ENCODE measurements around the gene OCIAD2.
"Not testable (repeated sequence)": the region's sequence is repeated elsewhere in the genome, so short reads cannot be mapped to it uniquely, and the experiment has no call there.

OCIAD2 gene

DNA sequence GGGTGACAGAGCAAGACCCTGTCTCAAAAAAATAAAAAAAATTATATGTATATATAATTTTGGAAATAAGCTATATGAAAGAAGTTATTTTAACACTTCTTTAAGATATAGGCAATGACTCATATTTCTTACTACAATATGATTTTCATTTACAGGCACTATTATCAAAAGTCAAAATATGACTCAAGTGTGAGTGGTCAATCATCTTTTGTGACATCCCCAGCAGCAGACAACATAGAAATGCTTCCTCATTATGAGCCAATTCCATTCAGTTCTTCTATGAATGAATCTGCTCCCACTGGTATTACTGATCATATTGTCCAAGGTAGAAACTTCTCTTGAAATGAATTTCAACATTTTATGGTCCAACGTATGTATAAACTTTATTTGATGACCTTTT lies 54.9 kb downstream of the OCIAD2 start:
- DNase-seq = no peak

GRCh38 chr4:48848799-48849198 lies 57.8 kb downstream of the OCIAD2 start:
- DNase-seq = not testable (repeated sequence)

GRCh38 chr4:48844843-48845242 lies 61.7 kb downstream of the OCIAD2 start:
- no peak for DNase-seq

DNA sequence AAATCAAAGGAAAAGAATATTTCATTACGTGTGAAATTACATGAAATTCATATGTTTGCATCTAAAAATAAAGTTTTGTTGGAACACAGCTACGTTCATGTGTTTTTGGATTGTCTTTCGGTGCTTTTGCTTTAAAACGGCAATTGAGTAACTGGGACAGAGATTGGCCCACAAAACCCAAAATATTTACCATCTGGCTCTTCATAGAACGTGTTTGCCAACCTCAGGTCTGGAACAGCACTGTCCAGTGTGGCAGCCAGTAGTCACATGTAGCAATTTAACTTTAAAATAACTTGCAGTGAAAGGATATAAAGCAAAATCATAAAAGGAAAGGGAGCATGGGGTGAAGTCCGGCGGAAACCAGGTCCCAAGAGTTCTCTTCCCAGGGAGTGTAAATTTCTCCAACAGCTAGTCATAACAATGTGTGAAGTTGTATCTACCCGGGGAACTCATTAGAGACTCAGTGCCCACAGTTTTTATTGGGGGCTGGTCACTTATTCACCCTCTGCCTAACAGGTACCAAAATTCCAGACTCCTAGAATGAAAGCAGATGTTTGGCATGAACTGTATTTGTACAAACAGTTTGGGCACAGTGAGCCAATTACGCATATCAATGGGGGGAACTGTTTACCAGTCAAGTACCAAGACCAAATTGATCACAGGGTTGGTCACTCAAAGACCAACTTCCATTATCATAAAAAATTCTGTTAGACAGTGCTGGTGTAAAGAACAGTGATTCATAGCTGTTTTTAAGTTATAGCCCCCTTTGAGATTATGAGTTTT lies 65.3 kb downstream of the OCIAD2 start:
- DNase-seq = no peak

DNA sequence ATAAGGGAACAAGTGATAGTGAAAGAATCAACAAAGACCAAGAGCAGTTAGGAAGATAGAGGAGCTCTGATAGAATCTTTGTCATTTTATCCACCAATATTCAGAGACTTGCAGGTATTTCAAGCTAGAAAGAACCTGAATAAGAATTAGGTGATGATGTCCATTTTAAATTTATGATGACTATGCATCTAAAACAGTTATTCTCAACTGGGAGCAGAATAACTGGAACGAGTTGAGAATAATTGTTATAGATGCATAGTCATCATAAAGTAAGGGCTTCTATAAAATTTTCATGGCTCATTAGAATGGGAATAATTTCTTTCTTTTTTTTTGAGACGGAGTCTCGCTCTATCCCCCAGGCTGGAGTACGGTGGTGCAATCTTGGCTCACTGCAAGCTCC lies 69.9 kb downstream of the OCIAD2 start:
- no peak for DNase-seq

Data from NCI-H1092 treated with DMSO at 0.1 percent for 48 hours (cell line).